Esophagus squamous epithelium (tissue), 4 donors: ENCODE data around the gene CLRN3.

Experiments used
- CTCF ChIP-seq, 6 experiments: fragments of 450-650 bp in 4 of 6; fragments of 200-600 bp in 2 of 6; sonication (generic) in 2 of 6; IDR thresholded peaks; one replicate each; pipeline ENCODE4 v1.5.1; 2016 to 2019; ENCODE audit warnings: antibody characterized with exemption in 6 of 6, mild to moderate bottlenecking in 4 of 6, moderate library complexity in 4 of 6
- POLR2A ChIP-seq, 4 donors: fragments of 450-650 bp; IDR thresholded peaks; one replicate each; pipeline ENCODE4 v1.6.1; 2017; ENCODE audit warnings: antibody characterized with exemption in 4 of 4, mild to moderate bottlenecking in 4 of 4, moderate library complexity in 3 of 4

GRCh38 chr10:127875916-127876315, 16.8 kb downstream of the CLRN3 start:
- TF ChIP-seq CTCF (IDR thresholded peaks at IDR 0.05) (no peak), POLR2A (IDR thresholded peaks at IDR 0.05) (no peak)
